Measurements from ENCODE around the gene OPRM1.
A peak's percentile ranks its signal among the peaks of the same experiment; 100 is the strongest.
"Not testable (repeated sequence)": the region's sequence is repeated elsewhere in the genome, so short reads cannot be mapped to it uniquely, and the experiment has no call there.

OPRM1 gene

DNA sequence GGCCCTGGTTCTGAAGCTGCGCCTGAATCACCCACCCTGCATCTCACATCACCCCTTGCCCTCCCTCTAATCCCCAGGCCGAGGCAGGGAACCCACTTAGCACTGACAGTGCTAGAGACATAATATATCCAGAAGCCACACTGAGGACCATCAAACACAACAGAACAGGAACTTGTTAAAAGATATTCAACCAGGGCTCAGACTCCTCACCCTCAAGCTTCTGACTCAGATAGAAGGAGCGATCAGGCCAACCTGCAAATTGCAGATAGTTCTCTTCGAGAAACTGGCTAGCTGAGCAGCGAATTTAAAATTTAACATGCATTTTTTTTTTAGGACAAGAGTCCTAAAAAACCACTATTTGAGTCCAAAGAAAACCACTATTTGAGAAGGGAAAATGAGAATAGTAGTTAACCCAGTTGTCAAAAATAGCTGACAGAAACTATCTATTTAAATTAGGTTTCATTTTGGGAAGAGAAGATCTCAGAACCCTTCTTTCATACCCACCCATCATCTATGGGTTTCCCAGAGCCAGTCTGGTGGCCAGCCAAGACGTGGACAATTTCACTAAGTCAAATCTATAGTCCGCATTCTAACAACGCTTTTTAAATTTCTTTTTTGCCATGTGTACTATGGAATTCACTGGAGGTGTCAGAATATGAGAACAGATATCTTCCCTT, 95.6 kb downstream of the OPRM1 start:
- intact Hi-C loops (cut with DNase I): no loop called here
- DNase-seq: no peak

DNA sequence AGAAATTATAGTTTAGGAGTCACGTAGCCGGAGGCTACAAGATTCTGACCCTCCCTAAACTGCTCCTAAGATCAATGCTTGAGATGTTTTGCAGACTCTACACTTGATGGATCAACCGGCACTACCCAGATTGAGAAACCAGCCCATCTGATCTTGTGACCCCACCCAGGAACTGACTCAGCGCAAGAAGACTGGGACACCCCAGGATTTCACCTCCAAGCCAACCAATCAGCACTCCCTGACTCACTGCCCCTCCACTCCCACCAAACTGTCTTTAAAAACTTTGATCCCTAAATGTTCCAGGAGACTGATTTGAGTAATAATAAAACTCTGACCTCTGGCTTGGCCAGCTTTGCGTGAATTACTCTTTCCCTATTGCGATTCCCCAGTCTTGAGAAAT, 99.8 kb downstream of the OPRM1 start:
- no peak for DNase-seq
- intact Hi-C loops (cut with DNase I): no loop called here

DNA sequence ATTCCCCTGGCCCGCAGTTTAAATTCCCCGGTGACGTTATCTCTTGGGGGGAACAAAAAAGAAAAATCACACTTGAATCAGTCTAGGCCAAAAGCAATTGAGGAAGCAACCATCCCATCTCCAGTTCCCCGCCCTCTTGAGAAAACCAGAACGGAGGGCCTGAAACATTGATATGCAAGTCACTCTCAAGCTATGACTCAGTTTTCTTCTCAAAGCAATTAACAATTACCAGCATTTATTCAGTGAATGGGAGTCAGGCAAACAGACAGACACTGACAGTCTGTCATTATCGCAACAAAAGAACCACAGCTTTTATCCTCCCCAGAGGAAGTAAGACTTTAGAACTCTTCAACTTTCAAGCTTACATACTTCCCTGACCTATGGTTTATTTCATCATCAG, 100.9 kb downstream of the OPRM1 start:
- intact Hi-C loops (cut with DNase I): no loop called here
- peak in 11 of 42 donors; percentile 16 to 52 (median 33) for DNase-seq

DNA sequence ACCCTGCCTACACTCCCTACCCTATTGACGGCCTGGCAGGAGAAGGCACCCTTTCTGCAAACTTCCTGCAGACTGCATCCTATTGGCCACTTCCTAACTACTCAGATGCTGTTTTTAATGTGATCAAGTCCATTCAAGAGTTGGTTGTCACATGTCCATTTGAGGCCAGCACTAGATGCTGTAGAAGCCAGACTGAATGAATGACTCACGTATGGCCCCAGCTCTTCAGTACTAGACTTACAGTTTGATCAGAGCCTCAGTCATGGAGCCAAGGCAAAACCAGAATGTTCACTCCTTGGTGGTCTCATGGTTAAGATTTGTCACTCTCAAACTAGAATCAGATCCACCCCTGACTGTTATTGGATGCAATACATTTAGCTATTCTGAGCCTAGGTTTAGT, 101.7 kb downstream of the OPRM1 start:
- no peak for DNase-seq
- intact Hi-C loops (cut with DNase I): no loop called here

DNA sequence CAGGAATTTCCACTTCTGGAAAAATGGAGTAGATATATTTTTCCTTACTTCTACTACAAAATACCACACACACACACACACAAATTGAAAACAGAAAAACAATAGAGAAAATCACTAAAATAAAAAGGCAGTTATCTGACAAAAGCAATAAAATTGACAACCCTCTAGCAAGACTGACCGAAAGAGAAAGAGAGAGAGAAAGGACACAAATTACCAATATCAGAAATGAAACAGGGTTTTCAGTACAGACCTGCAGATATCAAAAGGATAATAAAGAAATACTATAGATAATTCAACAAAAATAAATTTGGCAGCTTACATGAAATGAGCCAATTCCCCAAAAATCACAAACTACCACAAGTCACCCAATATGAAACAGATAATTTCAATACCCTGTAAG, 104.7 kb downstream of the OPRM1 start:
- intact Hi-C loops (cut with DNase I): no loop called here
- no peak for DNase-seq

DNA sequence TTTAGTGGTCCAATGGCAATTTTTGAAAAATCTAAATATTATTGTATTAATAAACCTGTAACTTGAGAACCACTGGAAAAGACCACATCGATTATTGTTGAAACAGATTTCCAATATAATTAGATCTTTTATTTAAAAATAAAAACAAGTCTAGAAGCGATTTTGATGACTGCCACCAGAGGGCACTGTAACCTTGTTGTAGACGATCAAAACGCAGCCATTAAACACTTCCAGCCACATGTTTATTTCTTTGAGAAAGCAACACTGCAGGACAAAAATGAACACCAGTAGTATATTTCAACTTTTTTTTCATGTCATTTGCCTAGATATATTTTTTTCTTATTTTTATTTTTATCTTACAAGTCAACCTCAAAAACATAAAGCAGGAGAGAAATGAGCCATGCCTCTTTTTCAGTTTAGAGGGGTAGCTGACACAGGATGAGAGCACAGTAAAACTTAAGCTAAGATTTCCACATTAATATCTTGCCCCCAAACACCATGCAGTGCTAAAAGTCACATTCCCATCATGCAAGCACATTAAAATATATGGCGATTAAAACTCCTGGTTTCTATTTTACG, 115.4 kb downstream of the OPRM1 start:
- intact Hi-C loops (cut with DNase I): loop anchor here (5.0 kb wide), 1 partner anchor 123 kb away; no protein-coding TSS in a partner anchor
- DNase-seq: peak in 37 of 42 donors; percentile 20 to 89 (median 64)

DNA sequence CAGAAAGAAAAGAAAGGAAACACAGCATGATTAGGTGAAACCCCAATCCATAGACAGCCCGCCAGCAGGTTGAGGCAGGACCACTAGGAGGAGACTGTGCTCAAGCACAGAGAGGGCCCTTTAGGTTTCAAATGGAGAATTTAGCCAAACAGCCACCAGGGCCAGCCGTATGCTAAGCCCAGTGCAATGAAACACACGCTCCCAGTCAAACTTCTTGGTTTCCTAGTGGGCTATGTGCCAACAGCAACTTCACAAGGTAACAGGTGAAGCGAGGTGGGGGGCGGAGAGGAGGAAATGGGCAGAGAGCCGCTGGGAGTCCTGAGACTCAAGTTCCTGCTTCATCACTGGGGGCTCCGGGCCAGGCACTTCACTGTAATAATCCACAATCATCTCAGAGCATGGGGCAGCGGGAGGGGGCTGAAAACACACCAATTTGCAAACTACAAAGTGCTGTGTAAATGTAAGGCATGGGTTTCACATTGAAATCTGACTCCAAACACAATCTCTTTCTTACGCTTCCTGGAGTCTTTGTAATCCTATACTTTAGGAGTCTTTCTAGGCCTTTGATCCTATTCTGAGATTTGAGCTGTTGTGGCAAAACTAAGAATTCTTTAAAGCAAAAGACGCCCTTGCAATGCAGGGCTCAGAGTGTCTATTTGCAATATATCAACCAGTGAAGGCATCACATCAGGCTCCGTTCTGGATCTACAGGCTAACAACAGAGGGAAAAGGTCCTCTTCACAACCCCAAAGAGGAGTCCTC, 117.3 kb downstream of the OPRM1 start:
- intact Hi-C loops (cut with DNase I): no loop called here
- DNase-seq: peak in 23 of 42 donors; percentile 17 to 54 (median 31)

DNA sequence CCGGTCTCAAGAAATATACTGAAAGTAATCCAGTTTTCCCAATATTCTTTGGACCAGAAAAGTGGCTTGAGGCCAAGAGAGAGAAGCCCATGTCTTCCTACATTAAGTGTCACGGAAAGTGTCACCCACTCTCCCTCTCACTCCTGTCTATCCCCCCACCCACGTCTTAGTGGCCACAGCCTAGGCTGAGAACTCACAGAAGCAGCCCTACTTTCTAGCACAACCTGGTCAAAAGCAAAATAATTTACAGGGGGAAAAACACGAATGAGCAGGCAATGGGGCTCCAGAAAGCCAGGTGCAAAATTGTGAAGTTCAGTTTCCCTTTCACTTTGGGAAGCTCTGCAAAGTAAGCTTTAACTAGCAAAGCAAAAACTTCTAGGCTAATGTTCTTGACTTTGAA, 118.0 kb downstream of the OPRM1 start:
- intact Hi-C loops (cut with DNase I): no loop called here
- DNase-seq: no peak

DNA sequence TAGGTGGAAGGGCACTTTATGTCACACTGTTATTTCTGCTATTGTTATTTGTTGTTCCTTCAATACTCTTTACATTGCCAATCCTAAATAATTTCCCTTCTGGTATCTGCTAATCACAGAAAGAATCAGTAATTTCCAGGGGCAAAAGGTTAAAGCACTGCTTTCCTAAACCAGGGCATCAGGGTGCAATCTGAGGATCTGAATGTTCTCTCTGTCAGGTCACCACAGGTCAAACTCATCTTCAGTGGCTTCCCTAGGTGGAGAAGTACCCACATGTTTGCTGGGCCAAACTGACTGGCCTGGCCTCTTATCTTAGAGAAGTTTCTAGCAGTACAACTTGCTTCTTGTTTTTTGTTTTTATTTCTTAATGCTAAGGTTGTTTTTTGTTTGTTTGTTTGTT, 118.7 kb downstream of the OPRM1 start:
- intact Hi-C loops (cut with DNase I): no loop called here

DNA sequence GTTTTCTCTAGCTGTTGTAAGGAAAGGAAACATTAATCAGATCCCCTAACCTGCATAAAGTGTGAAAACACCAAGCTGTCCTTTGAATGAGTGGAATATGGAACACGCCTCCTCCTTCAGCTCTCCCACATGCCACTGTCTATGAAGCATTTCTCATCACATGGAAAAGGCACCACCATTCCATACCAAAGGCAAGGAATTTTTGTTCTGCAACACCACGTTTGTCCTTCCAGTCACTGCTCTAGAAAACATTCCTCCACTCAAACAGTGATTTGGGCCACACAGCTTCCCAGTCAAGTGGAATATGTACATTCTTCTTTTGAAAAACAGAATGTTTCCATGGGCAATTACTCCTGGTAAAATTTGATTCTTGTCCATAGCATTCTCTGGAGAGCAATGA, 120.1 kb downstream of the OPRM1 start:
- no peak for DNase-seq
- intact Hi-C loops (cut with DNase I): no loop called here

More for the DNA sequence above, 118.7 kb downstream of the OPRM1 start:
- DNase-seq: no peak

DNA sequence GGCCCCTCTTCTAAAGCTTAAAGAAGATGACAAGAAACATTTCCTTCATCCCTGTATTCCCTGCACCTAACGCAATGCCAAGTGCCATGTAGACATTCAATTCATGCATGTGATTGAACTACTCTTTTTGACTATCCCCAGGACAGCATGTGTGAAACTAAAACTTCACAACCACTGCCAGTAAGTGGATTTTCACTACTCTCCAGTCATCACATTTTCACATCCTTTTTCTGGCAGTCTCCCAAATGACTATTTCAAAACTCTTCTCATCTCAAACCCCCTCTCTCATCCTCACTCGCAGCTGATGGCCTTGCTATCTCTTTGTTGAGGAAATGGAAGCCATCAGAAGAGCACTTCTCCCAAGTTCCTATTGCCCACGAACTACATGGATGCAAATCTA, 122.6 kb downstream of the OPRM1 start:
- no peak for DNase-seq
- intact Hi-C loops (cut with DNase I): no loop called here

DNA sequence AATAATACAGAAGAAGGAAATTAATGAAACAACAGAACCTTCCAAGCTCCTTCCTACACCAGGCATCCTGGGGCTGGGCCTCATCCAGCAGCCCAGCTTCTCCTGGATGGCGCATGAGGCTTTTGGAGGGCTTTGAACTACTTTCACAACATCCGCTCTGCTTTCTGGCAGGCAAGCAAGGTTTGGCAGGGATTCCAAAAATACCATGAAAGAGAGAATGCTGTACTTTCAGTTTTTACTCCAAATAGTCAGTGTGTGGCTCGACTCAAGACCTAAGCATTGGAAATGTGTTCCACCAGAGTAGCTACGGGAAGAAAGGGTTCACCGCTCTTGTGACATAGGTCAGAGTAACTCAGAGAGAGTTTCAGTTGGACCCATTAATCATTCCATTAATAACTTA, 125.4 kb downstream of the OPRM1 start:
- intact Hi-C loops (cut with DNase I): no loop called here
- peak in 35 of 42 donors; percentile 12 to 82 (median 43) for DNase-seq

DNA sequence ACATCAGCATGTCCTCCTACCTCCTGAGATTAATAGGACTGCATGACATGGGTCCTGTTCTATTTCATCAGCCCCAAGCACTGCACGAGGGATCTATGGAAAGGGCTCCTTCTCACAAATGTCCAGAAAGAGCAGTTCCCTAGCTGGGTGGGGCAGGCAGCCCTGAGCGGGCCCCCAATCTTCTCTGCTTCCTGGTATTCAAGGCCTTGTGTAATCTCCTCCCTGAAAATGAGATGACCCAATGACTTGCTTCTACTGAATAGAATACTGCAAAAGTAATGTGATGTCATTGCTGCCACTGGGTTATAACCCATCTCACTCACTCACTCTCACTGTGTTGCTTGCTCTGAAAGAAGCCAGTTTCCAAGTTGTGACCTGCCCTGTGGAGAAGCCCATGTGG, 126.4 kb downstream of the OPRM1 start:
- intact Hi-C loops (cut with DNase I): no loop called here
- peak in 1 of 42 donors; percentile 33 for DNase-seq

DNA sequence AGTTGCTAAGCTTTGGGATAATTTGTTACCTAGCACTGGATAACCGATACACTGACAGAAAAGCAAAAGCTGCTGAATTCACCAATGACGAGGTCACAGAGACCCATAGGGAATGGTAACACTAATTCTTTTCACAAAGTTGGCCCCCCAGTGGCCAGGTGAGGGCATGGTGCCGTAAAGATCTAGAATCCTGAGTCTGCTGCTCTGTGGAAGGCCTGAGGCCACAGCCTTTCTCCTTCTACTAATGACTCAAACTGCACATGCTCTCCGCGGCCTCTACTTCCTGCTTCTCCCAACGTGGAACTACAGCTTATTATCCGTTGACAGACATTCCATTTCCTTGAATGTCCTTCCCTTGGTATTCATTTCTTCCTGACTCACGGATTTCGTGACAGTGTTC, 127.1 kb downstream of the OPRM1 start:
- intact Hi-C loops (cut with DNase I): no loop called here
- no peak for DNase-seq

DNA sequence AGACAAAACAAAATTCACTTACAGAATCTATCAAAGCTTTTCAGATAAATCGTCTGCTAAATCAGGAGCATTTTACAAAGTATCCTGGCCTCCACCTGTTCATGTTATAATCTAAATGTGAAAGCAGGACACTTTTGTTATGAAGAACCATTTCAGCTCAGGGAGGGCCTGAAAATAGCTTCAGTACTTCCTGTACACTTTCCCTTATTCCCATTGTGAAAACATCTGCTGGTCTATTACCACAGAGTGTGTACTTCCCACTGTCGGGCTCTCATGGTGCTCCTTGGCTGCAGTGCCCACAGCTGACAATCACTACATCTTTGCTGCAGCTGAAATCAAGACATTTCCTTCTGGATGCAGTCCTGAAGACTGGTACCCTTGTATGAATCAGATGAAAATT, 128.1 kb downstream of the OPRM1 start:
- DNase-seq: no peak
- intact Hi-C loops (cut with DNase I): no loop called here

DNA sequence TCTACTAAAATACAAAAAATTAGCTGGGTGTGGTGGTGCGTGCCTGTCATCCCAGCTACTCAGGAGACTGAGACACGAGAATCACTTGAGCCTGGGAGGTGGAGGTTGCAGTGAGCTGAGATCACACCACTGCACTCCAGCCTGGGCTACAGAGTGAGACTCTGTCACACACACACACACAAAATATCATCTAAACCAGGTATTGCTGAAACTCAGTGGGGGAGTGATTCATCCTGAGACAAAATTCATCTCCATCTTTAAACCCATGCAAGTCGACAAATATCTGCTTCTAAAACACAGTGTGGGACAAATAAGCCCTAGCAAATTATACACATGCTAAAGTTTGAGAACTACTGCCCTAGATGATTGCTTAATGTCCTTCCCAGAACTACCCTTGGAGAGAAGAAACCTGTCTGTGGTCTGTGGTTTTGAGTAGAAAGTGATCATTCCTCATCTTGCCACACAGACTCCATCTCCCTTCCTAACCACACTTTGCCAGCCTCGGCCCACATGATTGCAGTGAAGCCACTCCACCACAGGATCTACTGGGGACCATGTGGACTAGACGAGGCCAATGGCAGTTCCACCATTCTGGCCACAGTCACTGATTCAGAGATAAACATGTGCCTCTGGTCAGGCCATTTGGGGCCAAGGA, 130.3 kb downstream of the OPRM1 start:
- intact Hi-C loops (cut with DNase I): no loop called here
- DNase-seq: peak in 22 of 42 donors; percentile 23 to 71 (median 40)

DNA sequence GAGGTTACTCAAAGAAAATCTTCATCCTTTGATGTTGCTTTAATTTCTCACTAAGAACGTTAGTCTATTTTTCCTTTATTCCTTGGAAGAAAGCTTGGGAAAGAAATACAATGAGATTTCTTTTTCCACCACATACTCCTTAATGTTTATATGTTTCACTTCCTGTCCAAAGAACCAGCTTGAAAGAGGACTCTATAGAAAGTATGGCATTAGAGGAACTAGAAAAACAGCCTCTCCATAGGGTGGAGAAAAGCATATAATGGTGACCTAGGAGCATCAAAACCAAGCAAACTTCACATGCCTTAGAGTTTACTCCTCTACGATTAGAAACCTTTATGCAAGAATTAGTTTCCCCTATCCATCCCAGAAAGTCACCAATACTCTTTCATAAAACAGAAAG, 131.1 kb downstream of the OPRM1 start:
- DNase-seq: no peak
- intact Hi-C loops (cut with DNase I): no loop called here

DNA sequence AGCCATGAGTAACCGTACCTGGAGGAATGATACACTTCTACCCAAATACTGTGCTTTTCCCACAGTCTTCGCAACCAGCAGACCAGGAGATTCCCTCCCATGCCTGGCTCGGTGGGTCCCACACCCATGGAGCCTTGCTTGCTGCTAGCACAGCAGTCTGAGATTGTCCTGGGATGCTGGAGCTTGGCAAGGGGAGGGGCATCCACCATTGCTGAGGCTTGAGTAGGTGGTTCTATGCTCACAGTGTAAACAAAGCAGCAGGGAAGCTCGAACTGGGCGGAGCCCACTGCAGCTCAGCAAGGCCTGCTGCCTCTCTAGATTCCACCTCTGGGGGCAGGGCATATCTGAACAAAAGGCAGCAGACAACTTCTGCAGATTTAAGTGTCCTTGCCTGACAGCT, 133.4 kb downstream of the OPRM1 start:
- DNase-seq; intact Hi-C loops (cut with DNase I): not testable (repeated sequence)

DNA sequence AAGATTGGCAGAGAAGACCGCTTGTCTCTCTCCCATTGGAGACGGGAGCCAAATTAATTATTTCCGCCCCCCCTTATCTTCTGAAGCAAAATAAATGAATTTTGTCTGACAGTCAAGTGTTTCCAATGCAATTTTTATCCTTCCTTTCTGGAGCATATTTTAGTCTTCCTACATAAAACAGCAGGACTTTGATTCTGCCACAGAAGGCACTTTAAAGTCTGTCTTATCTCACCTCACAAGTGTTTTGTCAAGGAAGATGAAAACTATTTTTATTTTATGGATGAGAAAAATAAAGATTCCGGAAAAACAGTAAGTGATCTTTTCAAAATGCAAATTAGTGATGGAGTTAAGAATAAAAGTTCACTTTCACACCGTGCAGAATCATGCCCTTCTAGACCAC, 140.4 kb downstream of the OPRM1 start:
- no peak for DNase-seq
- intact Hi-C loops (cut with DNase I): no loop called here

DNA sequence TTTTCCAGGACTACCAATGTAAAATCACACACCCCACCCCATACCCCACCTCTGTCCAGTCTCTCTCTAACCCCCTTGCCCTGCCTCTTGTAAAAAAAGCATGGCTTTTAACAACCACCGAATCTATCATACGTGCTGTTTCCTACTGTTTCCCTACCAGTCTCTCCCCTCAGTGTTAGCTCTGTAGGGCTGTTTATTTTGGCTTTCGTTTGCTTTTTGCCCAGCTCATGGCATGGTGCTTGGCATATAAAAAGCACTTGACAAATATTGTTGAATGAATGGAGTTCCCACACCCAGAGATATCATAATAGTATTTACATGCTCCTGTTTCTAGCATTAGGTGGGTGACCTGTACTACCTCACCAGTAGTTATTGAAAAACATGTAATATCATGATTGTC, 148.2 kb downstream of the OPRM1 start:
- intact Hi-C loops (cut with DNase I): no loop called here
- no peak for DNase-seq

All from head of caudate nucleus (tissue), 42 donors.